ENCODE measurements around the gene EPSTI1.
A peak's percentile ranks its signal among the peaks of the same experiment; 100 is the strongest.

Gene EPSTI1

GRCh38 chr13:42970824-42971690 is 21.0 kb downstream of the EPSTI1 start:
- peak; percentile 42 for DNase-seq

- DNase-seq: peak; percentile 38
These were observed 22.4 kb downstream of the EPSTI1 start for GRCh38 chr13:42969565-42970172.

- DNase-seq: no peak
These were observed 23.1 kb downstream of the EPSTI1 start for GRCh38 chr13:42968906-42969305.

GRCh38 chr13:42967660-42968059 is 24.4 kb downstream of the EPSTI1 start:
- DNase-seq: no peak

- DNase-seq: no peak
These were observed 26.8 kb downstream of the EPSTI1 start for GRCh38 chr13:42965281-42965680.

- DNase-seq: no peak
These were observed 27.3 kb downstream of the EPSTI1 start for GRCh38 chr13:42964761-42965161.

- DNase-seq: no peak
These were observed 32.4 kb downstream of the EPSTI1 start for GRCh38 chr13:42959615-42960014.

- DNase-seq: no peak
These were observed 34.2 kb downstream of the EPSTI1 start for GRCh38 chr13:42957881-42958280.

- no peak for DNase-seq
These were observed 41.9 kb downstream of the EPSTI1 start for GRCh38 chr13:42950181-42950580.

GRCh38 chr13:42947925-42948324 is 44.1 kb downstream of the EPSTI1 start:
- DNase-seq: no peak

GRCh38 chr13:42946927-42947326 is 45.1 kb downstream of the EPSTI1 start:
- DNase-seq: no peak

- DNase-seq: no peak
These were observed 62.0 kb downstream of the EPSTI1 start for GRCh38 chr13:42929886-42930535.

- no peak for DNase-seq
These were observed 65.5 kb downstream of the EPSTI1 start for GRCh38 chr13:42926555-42926954.

GRCh38 chr13:42926043-42926442 is 66.0 kb downstream of the EPSTI1 start:
- no peak for DNase-seq

- DNase-seq: no peak
These were observed 66.4 kb downstream of the EPSTI1 start for GRCh38 chr13:42925626-42926025.

GRCh38 chr13:42924344-42924743 is 67.7 kb downstream of the EPSTI1 start:
- DNase-seq: no peak

GRCh38 chr13:42907745-42908144 is 84.3 kb downstream of the EPSTI1 start:
- DNase-seq: no peak

- no peak for DNase-seq
These were observed 85.8 kb downstream of the EPSTI1 start for GRCh38 chr13:42906257-42906656.

- no peak for DNase-seq
These were observed 86.5 kb downstream of the EPSTI1 start for GRCh38 chr13:42905579-42905978.

- no peak for DNase-seq
These were observed 92.8 kb downstream of the EPSTI1 start for GRCh38 chr13:42899266-42899665.

GRCh38 chr13:42895776-42896175 is 96.3 kb downstream of the EPSTI1 start:
- DNase-seq: peak; percentile 55

- DNase-seq: no peak
These were observed 97.2 kb downstream of the EPSTI1 start for GRCh38 chr13:42894765-42895243.

GRCh38 chr13:42893214-42893671 is 98.8 kb downstream of the EPSTI1 start:
- no peak for DNase-seq

GRCh38 chr13:42892760-42893159 is 99.3 kb downstream of the EPSTI1 start:
- DNase-seq: no peak
